ENCODE measurements around the gene SMG6. TPM values are rescaled to one million over a fixed set of nuclear protein-coding genes. Genes with fewer than 3 reads are reported as not detected.

The SMG6 gene
- total RNA-seq, 1 experiment from 2014 or later = 33.8 TPM

- no peak overlapping the region for H3K27ac Mint-ChIP-seq (ENCODE audit: unreplicated experiment)
- CTCF ChIA-PET = interaction anchor here (0.6 kb wide), 1 partner anchor 143 kb away, joined by 4 read pairs; no protein-coding TSS in a partner anchor
- H3K27me3 ChIP-seq (replicated peaks; ENCODE audit: control insufficient read depth, insufficient read depth, low read length) = no peaks in the 10 kb centered on the region
- peaks cover 9% of the 10 kb centered on the region for H3K4me1 Mint-ChIP-seq (ENCODE audit: low read depth, unreplicated experiment)
- no peak overlapping the region for H3K4me3 ChIP-seq (ENCODE audit: low read depth, low read length)
- POLR2A ChIA-PET = no interaction called here
- no peak for DNase-seq
- peaks cover 2% of the 10 kb centered on the region for H3K36me3 ChIP-seq (ENCODE audit: control insufficient read depth, insufficient read depth, low read length)
- intact Hi-C loops (cut with micrococcal nuclease; ENCODE audit: unreplicated experiment) = no loop called here
- no peaks in the 10 kb centered on the region for H3K4me1 ChIP-seq
- H3K4me3 Mint-ChIP-seq (ENCODE audit: unreplicated experiment) = no peak overlapping the region
- H3K9me3 Mint-ChIP-seq (ENCODE audit: unreplicated experiment) = no peaks in the 10 kb centered on the region
- TF ChIP-seq CTCF (IDR thresholded peaks at IDR 0.05; ENCODE audit: insufficient read depth in 1 of 2, low read depth in 1 of 2, low read length in 1 of 2, severe bottlenecking in 1 of 2, unreplicated experiment in 1 of 2) = no peak
- no peaks in the 10 kb centered on the region for H3K9me3 ChIP-seq
- BruUV-seq (replicated peaks) = no TSS peak
- peaks cover 11% of the 10 kb centered on the region for H3K36me3 Mint-ChIP-seq (ENCODE audit: insufficient read depth, unreplicated experiment)
- no peaks in the 10 kb centered on the region for H3K27me3 Mint-ChIP-seq (ENCODE audit: insufficient read depth, unreplicated experiment)
Measured at GRCh38 chr17:2233441-2233947, 70.1 kb downstream of the SMG6 start.

DNA sequence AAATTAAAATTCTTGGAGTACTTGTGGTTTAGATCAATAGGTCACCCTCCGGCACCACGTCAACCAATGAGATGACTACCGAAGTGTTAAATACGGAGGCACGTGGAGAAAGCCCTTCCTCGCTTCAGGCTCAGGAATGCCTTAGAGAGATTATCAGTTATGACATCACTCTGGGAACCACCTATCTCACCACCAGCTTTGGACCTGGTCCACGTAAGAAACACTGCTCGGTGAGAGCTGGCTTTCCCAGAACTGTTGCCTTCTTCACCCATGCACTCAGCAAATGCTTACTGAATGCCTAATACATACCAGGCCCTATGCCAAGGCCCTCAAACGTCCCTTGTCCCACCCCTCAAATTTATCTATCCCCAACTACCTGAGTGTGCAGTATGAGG lies 71.3 kb downstream of the SMG6 start:
- no peak overlapping the region for H3K27ac Mint-ChIP-seq (ENCODE audit: unreplicated experiment)
- ChIA-PET POLR2A (no interaction called here), CTCF (interaction anchor here (1.1 to 1.3 kb wide), 3 partner anchors 13 to 178 kb away, joined by 3 to 7 read pairs (median 6); partner anchors contain the start of gene HIC1)

DNA sequence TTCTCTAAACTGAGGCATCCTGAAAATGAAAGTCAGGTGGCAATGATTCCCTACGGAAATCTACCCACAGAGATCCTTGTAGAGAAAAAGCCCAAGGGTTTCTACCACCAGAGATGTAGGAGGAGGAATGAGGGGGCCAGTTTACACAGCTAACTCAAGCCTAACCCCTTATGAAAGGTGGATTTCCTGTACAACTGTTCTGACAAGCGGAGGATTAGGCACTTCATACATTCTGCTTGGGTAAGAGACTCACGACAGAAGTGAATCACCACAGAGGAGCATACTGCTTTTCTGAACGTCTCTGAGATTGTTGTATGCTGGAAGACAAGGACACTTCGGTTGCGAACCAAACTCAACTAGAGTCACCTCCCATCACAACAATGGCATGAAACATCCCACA lies 72.7 kb downstream of the SMG6 start:
- no peak overlapping the region for H3K27ac Mint-ChIP-seq (ENCODE audit: unreplicated experiment)
- no peaks in the 10 kb centered on the region for H3K4me1 ChIP-seq
- ChIA-PET CTCF (interaction anchor here (0.6 to 1.3 kb wide), 5 partner anchors 14 to 605 kb away, joined by 3 to 7 read pairs (median 3); partner anchors contain the start of gene HIC1), POLR2A (no interaction called here)
- H3K4me1 Mint-ChIP-seq (ENCODE audit: low read depth, unreplicated experiment) = peaks cover 9% of the 10 kb centered on the region
- intact Hi-C loops (cut with micrococcal nuclease; ENCODE audit: unreplicated experiment) = no loop called here
- H3K4me3 ChIP-seq (ENCODE audit: low read depth, low read length) = no peak overlapping the region
- no peaks in the 10 kb centered on the region for H3K27me3 ChIP-seq (replicated peaks; ENCODE audit: control insufficient read depth, insufficient read depth, low read length)
- H3K4me3 Mint-ChIP-seq (ENCODE audit: unreplicated experiment) = no peak overlapping the region
- H3K36me3 ChIP-seq (ENCODE audit: control insufficient read depth, insufficient read depth, low read length) = no peaks in the 10 kb centered on the region
- TF ChIP-seq CTCF (IDR thresholded peaks at IDR 0.05; ENCODE audit: insufficient read depth in 1 of 2, low read depth in 1 of 2, low read length in 1 of 2, severe bottlenecking in 1 of 2, unreplicated experiment in 1 of 2) = no peak
- no peaks in the 10 kb centered on the region for H3K9me3 Mint-ChIP-seq (ENCODE audit: unreplicated experiment)
- no peak for DNase-seq
- BruUV-seq (replicated peaks) = no TSS peak
- H3K9me3 ChIP-seq = no peaks in the 10 kb centered on the region
- H3K27me3 Mint-ChIP-seq (ENCODE audit: insufficient read depth, unreplicated experiment) = no peaks in the 10 kb centered on the region
- H3K36me3 Mint-ChIP-seq (ENCODE audit: insufficient read depth, unreplicated experiment) = peaks cover 9% of the 10 kb centered on the region

More for the DNA sequence above, 71.3 kb downstream of the SMG6 start:
- intact Hi-C loops (cut with micrococcal nuclease; ENCODE audit: unreplicated experiment) = no loop called here
- no peak for DNase-seq
- Mint-ChIP-seq H3K36me3 (ENCODE audit: insufficient read depth, unreplicated experiment) (peaks cover 7% of the 10 kb centered on the region), H3K9me3 (ENCODE audit: unreplicated experiment) (no peaks in the 10 kb centered on the region), H3K4me3 (ENCODE audit: unreplicated experiment) (no peak overlapping the region), H3K27me3 (ENCODE audit: insufficient read depth, unreplicated experiment) (no peaks in the 10 kb centered on the region), H3K4me1 (ENCODE audit: low read depth, unreplicated experiment) (peaks cover 9% of the 10 kb centered on the region)
- no TSS peak for BruUV-seq (replicated peaks)
- Histone ChIP-seq H3K27me3 (replicated peaks; ENCODE audit: control insufficient read depth, insufficient read depth, low read length) (no peaks in the 10 kb centered on the region), H3K4me1 (no peaks in the 10 kb centered on the region), H3K4me3 (ENCODE audit: low read depth, low read length) (no peak overlapping the region), H3K36me3 (ENCODE audit: control insufficient read depth, insufficient read depth, low read length) (no peaks in the 10 kb centered on the region), H3K9me3 (no peaks in the 10 kb centered on the region)
- no peak for TF ChIP-seq CTCF (IDR thresholded peaks at IDR 0.05; ENCODE audit: insufficient read depth in 1 of 2, low read depth in 1 of 2, low read length in 1 of 2, severe bottlenecking in 1 of 2, unreplicated experiment in 1 of 2)
